Activated gamma-delta T cell (primary cell): Measurements from ENCODE around the gene NAPSA.
"Not testable (repeated sequence)": the region's sequence is repeated elsewhere in the genome, so short reads cannot be mapped to it uniquely, and the experiment has no call there.

Experiments used
- DNase-seq: peaks from one replicate; lab custom pipeline; 2025; lab: John Stamatoyannopoulos, UW
- total RNA-seq, 2 donors: gene quantifications; one replicate each; lab custom pipeline; 2026; lab: John Stamatoyannopoulos, UW

The NAPSA gene
- 0.65 to 1.2 reads per million in 2 donors for total RNA-seq

- DNase-seq: no peak
Measured at GRCh38 chr19:50365434-50366306, at the start of gene NAPSA. TSS of gene NAPSA (minus strand) at chr19:50365639. CDS start at chr19:50365621, 18 bp downstream.

- DNase-seq: no peak
Measured at GRCh38 chr19:50413531-50413930, 48.1 kb upstream of the NAPSA start.

GRCh38 chr19:50413096-50413495 is 47.7 kb upstream of the NAPSA start:
- DNase-seq: no peak

GRCh38 chr19:50412419-50412818 is 47.0 kb upstream of the NAPSA start:
- DNase-seq: no peak

- DNase-seq: no peak
Measured at GRCh38 chr19:50410109-50410508, 44.7 kb upstream of the NAPSA start.

GRCh38 chr19:50409347-50409746 is 43.9 kb upstream of the NAPSA start:
- DNase-seq: no peak

- no peak for DNase-seq
Measured at GRCh38 chr19:50406829-50407228, 41.4 kb upstream of the NAPSA start.

- DNase-seq: no peak
Measured at GRCh38 chr19:50406156-50406820, 40.8 kb upstream of the NAPSA start.

GRCh38 chr19:50402544-50403301 is 37.3 kb upstream of the NAPSA start:
- no peak for DNase-seq

GRCh38 chr19:50401605-50402450 is 36.4 kb upstream of the NAPSA start:
- no peak for DNase-seq

GRCh38 chr19:50399368-50399745 is 33.9 kb upstream of the NAPSA start:
- no peak for DNase-seq

- no peak for DNase-seq
Measured at GRCh38 chr19:50398675-50399367, 33.4 kb upstream of the NAPSA start.

- DNase-seq: no peak
Measured at GRCh38 chr19:50394017-50394416, 28.6 kb upstream of the NAPSA start.

- no peak for DNase-seq
Measured at GRCh38 chr19:50393589-50393988, 28.1 kb upstream of the NAPSA start.

- DNase-seq: no peak
Measured at GRCh38 chr19:50392759-50393158, 27.3 kb upstream of the NAPSA start.

GRCh38 chr19:50390952-50391351 is 25.5 kb upstream of the NAPSA start:
- not testable (repeated sequence) for DNase-seq

GRCh38 chr19:50390295-50390694 is 24.9 kb upstream of the NAPSA start:
- not testable (repeated sequence) for DNase-seq

GRCh38 chr19:50387868-50388245 is 22.4 kb upstream of the NAPSA start:
- no peak for DNase-seq

GRCh38 chr19:50387176-50387867 is 21.9 kb upstream of the NAPSA start:
- no peak for DNase-seq
